K562 (cell line): ENCODE results near the gene CD151. TPM values are rescaled to one million over a fixed set of nuclear protein-coding genes. Genes with fewer than 3 reads are reported as not detected.

ENCODE experiments used
- BDP1 ChIP-seq: IDR thresholded peaks from 3 replicates; pipeline ENCODE4 v1.6.1; 2011; ENCODE audit not compliant: insufficient read length, insufficient read depth
- BRF2 ChIP-seq: IDR thresholded peaks from 3 replicates; pipeline ENCODE4 v1.6.1; 2011; ENCODE audit warnings: borderline replicate concordance, mild to moderate bottlenecking; ENCODE audit not compliant: insufficient read length, insufficient read depth
- CBX1 ChIP-seq: sonication (generic); IDR thresholded peaks from 2 replicates; pipeline ENCODE4 v1.6.1; 2016; ENCODE audit warnings: antibody characterized with exemption, low read depth, mild to moderate bottlenecking
- CBX5 ChIP-seq: IDR thresholded peaks from 2 replicates; pipeline ENCODE4 v1.6.1; 2014; ENCODE audit warnings: low read depth, borderline replicate concordance
- CEBPG ChIP-seq, 3 experiments: fragments of 200-800 bp in 1 of 3; sonication (Bioruptor generic) in 1 of 3; sonication (generic) in 1 of 3; formaldehyde crosslinking in 1 of 3; IDR thresholded peaks in 2 of 3; conservative IDR thresholded peaks in 1 of 3; 2 replicates each; pipeline versions ENCODE4 v1.6.1 to v1.8.0; 2016 to 2022; ENCODE audit warnings: missing compliant biosample characterization in 2 of 3, missing genetic modification characterization in 2 of 3, mild to moderate bottlenecking in 1 of 3, missing genetic modification reagents in 1 of 3
- CEBPZ ChIP-seq: fragments of 150-350 bp; IDR thresholded peaks from 2 replicates; pipeline ENCODE4 v1.6.1; 2014; ENCODE audit warnings: low read depth, mild to moderate bottlenecking, low read length, borderline replicate concordance
- E2F5 ChIP-seq: sonication (generic); formaldehyde crosslinking; IDR thresholded peaks from 2 replicates; pipeline ENCODE4 v1.8.0; 2022; ENCODE audit warnings: mild to moderate bottlenecking, missing genetic modification reagents
- EGR1 ChIP-seq: fragments of 450-650 bp; conservative IDR thresholded peaks from 2 replicates; pipeline ENCODE4 v1.6.1; 2017; ENCODE audit warnings: mild to moderate bottlenecking
- GATAD2B ChIP-seq: fragments of 450-650 bp; IDR thresholded peaks from 2 replicates; pipeline ENCODE4 v1.6.1; 2017; ENCODE audit warnings: mild to moderate bottlenecking, borderline replicate concordance
- HDAC8 ChIP-seq: fragments of 450-650 bp; IDR thresholded peaks from 2 replicates; pipeline ENCODE4 v1.6.1; 2016; ENCODE audit warnings: mild to moderate bottlenecking, missing genetic modification characterization, moderate library complexity, missing compliant biosample characterization
- JUN ChIP-seq, 2 experiments: sonication (generic) in 1 of 2; formaldehyde crosslinking in 1 of 2; IDR thresholded peaks; 2 replicates each; pipeline versions ENCODE4 v1.6.1 to v1.8.0; 2012 to 2022; ENCODE audit warnings: borderline replicate concordance in 2 of 2, mild to moderate bottlenecking in 2 of 2, improper control_type of control experiment in 1 of 2, low read depth in 1 of 2, low read length in 1 of 2, missing genetic modification reagents in 1 of 2
- KAT7 ChIP-seq: sonication (generic); formaldehyde crosslinking; IDR thresholded peaks from 2 replicates; pipeline ENCODE4 v1.8.0; 2022; ENCODE audit warnings: missing genetic modification reagents, mild to moderate bottlenecking, borderline replicate concordance
- LCOR ChIP-seq: sonication (generic); formaldehyde crosslinking; IDR thresholded peaks from 2 replicates; pipeline ENCODE4 v1.8.0; 2022; ENCODE audit warnings: mild to moderate bottlenecking, missing genetic modification reagents
- PHF8 ChIP-seq: fragments of 200-600 bp; sonication (generic); IDR thresholded peaks from 2 replicates; pipeline ENCODE4 v1.6.1; 2012; ENCODE audit warnings: mixed run types, mild to moderate bottlenecking, inconsistent platforms, low read length, moderate library complexity, borderline replicate concordance
- RFX7 ChIP-seq: fragments of 250-450 bp; sonication (Bioruptor Pico); IDR thresholded peaks from 2 replicates; pipeline ENCODE4 v1.5.1; 2021; ENCODE audit warnings: mild to moderate bottlenecking
- SETDB1 ChIP-seq: IDR thresholded peaks from one replicate; pipeline ENCODE4 v1.6.1; 2012; ENCODE audit warnings: low read length, control low read depth, inconsistent platforms
- SMAD4 ChIP-seq: fragments of 250-450 bp; sonication (Bioruptor Pico); conservative IDR thresholded peaks from 2 replicates; pipeline ENCODE4 v1.8.0; 2021; ENCODE audit warnings: inconsistent platforms, mild to moderate bottlenecking, moderate library complexity
- TBL1XR1 ChIP-seq, 2 experiments: IDR thresholded peaks; 2 replicates each; pipeline ENCODE4 v1.6.1; 2012; ENCODE audit warnings: improper control_type of control experiment in 2 of 2, low read length in 2 of 2, mild to moderate bottlenecking in 1 of 2
- ZBTB17 ChIP-seq: fragments of 450-650 bp; formaldehyde crosslinking; IDR thresholded peaks from 2 replicates; pipeline ENCODE4 v1.4.0; 2020; ENCODE audit warnings: mild to moderate bottlenecking
- ZBTB8A ChIP-seq: fragments of 450-650 bp; IDR thresholded peaks from 2 replicates; pipeline ENCODE4 v1.6.1; 2018; ENCODE audit warnings: mild to moderate bottlenecking, moderate library complexity; ENCODE audit not compliant: partially characterized antibody
- ZKSCAN3 ChIP-seq: fragments of 250-450 bp; sonication (Bioruptor Pico); IDR thresholded peaks from 2 replicates; pipeline ENCODE4 v1.4.0; 2020
- ZNF23 ChIP-seq: fragments of 250-450 bp; sonication (Bioruptor Pico); IDR thresholded peaks from 2 replicates; pipeline ENCODE4 v1.4.0; 2020; ENCODE audit warnings: mild to moderate bottlenecking
- polyA plus RNA-seq, 8 experiments: library from polyadenylated mRNA; depleted of rRNA in 4 of 8; stranded (reverse) in 5 of 8; unstranded in 3 of 8; fragments of >200 nt; fragmentation: Nextera tagmentation in 2 of 8; fragmentation: Illumina TruSeq in 1 of 8; extraction: Ambion mirVana in 2 of 8; extraction: Trizol in 1 of 8; gene quantifications; 2 replicates each; pipeline versions ENCODE4 v1.2.1 to v1.2.3, GENCODE V29; 2011 to 2014; ENCODE audit warnings: inconsistent platforms in 1 of 8, missing spikeins in 1 of 8
- total RNA-seq, 7 experiments: library from RNA; depleted of rRNA in 6 of 7; stranded (reverse); fragments of >200 nt in 6 of 7; fragmentation: Illumina TruSeq in 2 of 7; extraction: Trizol in 2 of 7; gene quantifications; 2 replicates each; pipeline versions ENCODE4 v1.2.1 to v1.2.3, GENCODE V29; 2011 to 2021; ENCODE audit warnings: low replicate concordance in 1 of 7
- TF ChIP-seq, protein P1 (sequence below): fragments of 250-450 bp; sonication (Bioruptor Pico); IDR thresholded peaks from 2 replicates; pipeline ENCODE4 v1.8.0; 2022; ENCODE audit warnings: moderate library complexity, mild to moderate bottlenecking, inconsistent platforms

The CD151 gene
- total and polyA plus RNA-seq, 9 of the 15 experiments (the other 6 are each of a cell fraction or from before 2014, with no cell fraction given) = 2.3 to 187 (median 140) TPM

DNA sequence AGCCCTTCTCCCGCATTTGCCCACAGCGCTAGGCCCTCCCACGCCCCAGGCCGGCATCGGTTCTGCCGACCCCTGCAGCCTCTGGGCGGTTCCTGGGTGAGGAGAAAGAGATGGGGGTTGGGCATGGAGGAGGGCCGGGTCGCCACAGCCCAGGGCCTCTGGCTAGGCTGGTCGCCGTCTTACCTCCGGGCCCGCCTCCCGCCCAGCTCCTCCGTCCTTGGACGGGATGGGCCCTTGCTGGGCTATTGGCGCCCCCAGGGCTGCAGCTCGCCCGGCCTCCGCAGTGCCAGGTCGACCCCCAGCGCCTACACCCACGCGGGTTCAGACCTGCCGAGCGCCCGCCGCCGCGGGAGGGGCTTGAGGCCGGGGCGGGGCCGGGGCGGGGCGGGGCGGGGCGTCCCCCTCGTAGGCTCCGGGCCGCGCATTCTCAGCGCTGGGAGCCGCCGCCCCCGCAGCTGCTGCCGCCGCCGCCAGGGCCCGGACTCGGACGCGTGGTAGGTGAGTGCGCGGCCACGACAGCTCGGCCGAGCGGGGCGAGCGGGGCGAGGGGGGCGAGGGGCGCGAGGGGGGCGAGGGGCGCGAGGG lies at the start of gene CD151 (continued):
- TF ChIP-seq, protein P1, sequence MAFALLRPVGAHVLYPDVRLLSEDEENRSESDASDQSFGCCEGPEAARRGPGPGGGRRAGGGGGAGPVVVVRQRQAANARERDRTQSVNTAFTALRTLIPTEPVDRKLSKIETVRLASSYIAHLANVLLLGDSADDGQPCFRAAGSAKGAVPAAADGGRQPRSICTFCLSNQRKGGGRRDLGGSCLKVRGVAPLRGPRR (CRISPR knock-in tag) = no peak
- TF ChIP-seq BDP1 (no peak), HDAC8 (tag) (no peak), ZNF23 (CRISPR knock-in tag) (no peak), SMAD4 (CRISPR knock-in tag) (no peak), CBX5 (no peak), GATAD2B (no peak), CEBPG (CRISPR knock-in tag; IDR thresholded peaks at IDR 0.05) (0 out of 2 replicates have a peak, but pooled peaks have one; percentile 8), CEBPG (tag; conservative IDR thresholded peaks at IDR 0.05 in 1 of 2, IDR thresholded peaks at IDR 0.05 in 1 of 2) (no peak), EGR1 (peak; percentile 93), RFX7 (no peak), PHF8 (peak; percentile 78; the same call in 1 of the 2 replicates), JUN (IDR thresholded peaks at IDR 0.05; ENCODE audit: borderline replicate concordance, low read depth, low read length) (no peak), JUN (CRISPR knock-in tag; IDR thresholded peaks at IDR 0.05; ENCODE audit: borderline replicate concordance) (no peak), ZKSCAN3 (no peak), ZBTB17 (no peak), TBL1XR1 (IDR thresholded peaks at IDR 0.05; ENCODE audit: low read length in 2 of 2) (no peak), CEBPZ (no peak), KAT7 (peak; percentile 41; the same call in 1 of the 2 replicates), BRF2 (no peak), SETDB1 (no peak), E2F5 (no peak), CBX1 (no peak), ZBTB8A (no peak), LCOR (CRISPR knock-in tag) (0 out of 2 replicates have a peak, but pooled peaks have one; percentile 30)
